Activated T-cell treated with anti-CD3 and anti-CD28 coated beads, Interleukin-2, amount 50 U/mL, for 48 hours (primary cell): ENCODE data around the gene MAP1S.
"Not testable (repeated sequence)": the region's sequence is repeated elsewhere in the genome, so short reads cannot be mapped to it uniquely, and the experiment has no call there.

Experiments
- DNase-seq, 2 experiments: peaks; one replicate each; pipeline ENCODE4 v3.0.0-alpha.2; 2020

The MAP1S gene

GRCh38 chr19:17767559-17767958 lies 48.3 kb downstream of the MAP1S start:
- no peak for DNase-seq

DNA sequence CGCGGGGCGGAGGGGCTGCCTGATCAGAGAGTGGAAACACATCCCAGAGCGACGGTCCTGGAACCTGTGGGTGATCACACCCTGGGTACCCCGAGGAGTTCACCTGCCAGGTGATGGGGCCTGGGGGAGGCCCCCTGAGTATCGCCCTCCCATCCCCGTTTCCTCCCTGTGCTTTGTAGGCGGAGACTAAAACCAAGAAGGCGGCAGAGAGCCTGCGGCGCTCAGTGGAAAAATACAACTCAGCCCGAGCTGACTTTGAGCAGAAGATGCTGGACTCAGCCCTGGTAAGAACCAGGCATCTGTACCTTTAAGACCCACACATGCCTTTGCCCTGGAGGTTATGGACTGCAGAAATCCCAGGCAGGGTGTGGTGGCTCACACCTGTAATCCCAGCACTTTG lies 51.3 kb downstream of the MAP1S start:
- no peak for DNase-seq

- no peak for DNase-seq
These were observed 52.9 kb downstream of the MAP1S start for GRCh38 chr19:17772172-17772571.

- peak; percentile 67 to 73 for DNase-seq
These were observed 56.1 kb downstream of the MAP1S start for GRCh38 chr19:17775245-17775927.

GRCh38 chr19:17775991-17776803 lies 56.9 kb downstream of the MAP1S start:
- no peak for DNase-seq

- DNase-seq: not testable (repeated sequence)
These were observed 58.6 kb downstream of the MAP1S start for GRCh38 chr19:17777840-17778239.

GRCh38 chr19:17778251-17778967 lies 59.1 kb downstream of the MAP1S start:
- DNase-seq: peak; percentile 80 to 82

GRCh38 chr19:17778968-17779929 lies 60.0 kb downstream of the MAP1S start:
- DNase-seq: no peak

DNA sequence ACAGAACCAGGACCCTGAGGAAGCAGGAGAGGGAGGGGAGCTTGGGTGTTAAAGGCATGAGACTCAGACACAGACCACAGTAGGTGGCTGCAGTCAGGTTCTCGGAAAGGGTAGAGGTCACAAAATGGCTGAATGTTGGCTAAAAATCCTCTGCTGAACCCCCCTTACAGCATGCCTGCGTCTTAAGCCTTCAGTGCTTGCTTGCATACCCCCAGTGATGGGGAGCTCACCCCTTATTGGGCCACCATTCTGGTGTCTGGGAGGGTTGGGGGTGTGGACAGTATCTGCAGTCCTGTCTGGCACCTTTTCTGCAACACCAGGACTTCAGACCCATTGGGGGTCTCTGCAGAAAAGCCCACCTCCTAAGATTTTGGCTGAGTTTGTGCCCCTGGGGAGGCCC lies 61.5 kb downstream of the MAP1S start:
- no peak for DNase-seq

- not testable (repeated sequence) for DNase-seq
These were observed 64.4 kb downstream of the MAP1S start for GRCh38 chr19:17783721-17784120.
